HCT116 (cell line): ENCODE measurements around the gene CIRBP. TPM values are rescaled to one million over a fixed set of nuclear protein-coding genes. Genes with fewer than 3 reads are reported as not detected.

ENCODE experiments used
- ATAC-seq: fragments of 200-7000 bp; cut with Tn5 transposase; 2 replicates; pipeline ENCODE4 v1.9.1; 2020; ENCODE audit warnings: mild to moderate bottlenecking, moderate library complexity
- BruUV-seq: library from RNA; stranded (reverse); fragments of 400-500 nt; replicated peaks from 2 replicates; lab custom pipeline; 2021; lab: Mats Ljungman, UMichigan
- CTCF ChIA-PET: fragments of 300-600 bp; sonication (Branson Sonifier 250); formaldehyde crosslinking; loops from one replicate; lab custom pipeline; 2021; ENCODE audit warnings: antibody characterized with exemption; lab: Charles Lee
- POLR2A ChIA-PET: fragments of 300-600, 350-600 bp; sonication (Branson Sonifier 250); formaldehyde crosslinking; loops from one replicate; lab custom pipeline; 2021; ENCODE audit warnings: antibody characterized with exemption; lab: Charles Lee
- RAD21 ChIA-PET, 2 experiments: fragments of 300-600 bp; sonication (Branson Sonifier 250); formaldehyde crosslinking; loops; one replicate each; lab custom pipeline; 2023; ENCODE audit warnings: low total read pairs in 2 of 2; ENCODE audit not compliant: uncharacterized antibody in 2 of 2, unreplicated experiment in 2 of 2, low non-redundant PET in 1 of 2; lab: Charles Lee
- DNase-seq: peaks from one replicate; pipeline ENCODE4 v3.0.0-alpha.2; 2010; ENCODE audit warnings: low read depth, low spot score
- H2AFZ ChIP-seq: fragments of 200-600 bp; shearing (Covaris generic), sonication (generic); 2 replicates; pipeline ENCODE4 v1.6.1; 2017; ENCODE audit warnings: low read depth, mixed run types, mixed read lengths, antibody characterized with exemption, low read length; ENCODE audit not compliant: poor library complexity, severe bottlenecking
- H3K27ac ChIP-seq: 2 replicates; pipeline ENCODE4 v1.5.1; 2012; ENCODE audit warnings: low read depth, low read length
- H3K27me3 ChIP-seq: fragments of 200-600 bp; sonication (generic); 2 replicates; pipeline ENCODE4 v1.6.1; 2016; ENCODE audit warnings: mixed run types, low read length, mixed read lengths; ENCODE audit not compliant: insufficient read depth
- H3K36me3 ChIP-seq, 2 experiments: fragments of 200-500 bp in 1 of 2; fragments of 200-600 bp in 1 of 2; sonication (Bioruptor generic) in 1 of 2; sonication (generic) in 1 of 2; 2 replicates each; pipeline versions ENCODE4 v1.5.1 to v1.6.1; 2014 to 2016; ENCODE audit warnings: low read length in 2 of 2, inconsistent platforms in 1 of 2, mixed read lengths in 1 of 2, mixed run types in 1 of 2; ENCODE audit not compliant: insufficient read depth in 2 of 2, control insufficient read depth in 1 of 2
- H3K4me1 ChIP-seq, 2 experiments: fragments of 200-600 bp in 1 of 2; sonication (generic) in 1 of 2; 2 replicates each; pipeline versions ENCODE4 v1.5.1 to v1.6.1; 2012 to 2017; ENCODE audit warnings: low read length in 2 of 2, inconsistent platforms in 1 of 2, mild to moderate bottlenecking in 1 of 2, mixed read lengths in 1 of 2, mixed run types in 1 of 2, moderate library complexity in 1 of 2; ENCODE audit not compliant: insufficient read depth in 2 of 2, control insufficient read depth in 1 of 2
- H3K4me2 ChIP-seq: fragments of 200-600 bp; sonication (generic); 2 replicates; pipeline ENCODE4 v1.6.1; 2017; ENCODE audit warnings: mixed run types, low read length, mixed read lengths
- H3K4me3 ChIP-seq, 2 experiments: fragments of 200-600 bp in 1 of 2; sonication (generic) in 1 of 2; replicated peaks in 1 of 2; 2 replicates each; pipeline ENCODE4 v1.5.1; 2011 to 2016; ENCODE audit warnings: low read length in 2 of 2, control low read depth in 1 of 2, low read depth in 1 of 2, mild to moderate bottlenecking in 1 of 2, mixed read lengths in 1 of 2, mixed run types in 1 of 2
- H3K79me2 ChIP-seq: fragments of 200-600 bp; sonication (generic); 2 replicates; pipeline ENCODE4 v1.6.1; 2017; ENCODE audit warnings: mild to moderate bottlenecking, mixed run types, low read length, moderate library complexity, mixed read lengths; ENCODE audit not compliant: insufficient read depth
- H3K9ac ChIP-seq: fragments of 200-600 bp; sonication (generic); 2 replicates; pipeline ENCODE4 v1.6.1; 2016; ENCODE audit warnings: low read length, mixed read lengths
- H3K9me2 ChIP-seq: fragments of 200-600 bp; sonication (generic), shearing (Covaris generic); 2 replicates; pipeline ENCODE4 v1.6.1; 2017; ENCODE audit warnings: mixed run types, mild to moderate bottlenecking, moderate library complexity; ENCODE audit not compliant: insufficient read depth
- H3K9me3 ChIP-seq, 2 experiments: fragments of 200-500 bp in 1 of 2; fragments of 200-600 bp in 1 of 2; sonication (Bioruptor generic) in 1 of 2; sonication (generic) in 1 of 2; 2 replicates each; pipeline ENCODE4 v1.6.1; 2014 to 2017; ENCODE audit warnings: low read length in 2 of 2, mixed read lengths in 2 of 2, inconsistent platforms in 1 of 2, low read depth in 1 of 2, mild to moderate bottlenecking in 1 of 2, mixed run types in 1 of 2, moderate library complexity in 1 of 2; ENCODE audit not compliant: control insufficient read depth in 1 of 2, insufficient read depth in 1 of 2
- H4K20me1 ChIP-seq: fragments of 200-600 bp; sonication (generic), shearing (Covaris generic); 2 replicates; pipeline ENCODE4 v1.6.1; 2017; ENCODE audit warnings: mixed run types, mild to moderate bottlenecking, moderate library complexity; ENCODE audit not compliant: insufficient read depth
- ATF3 ChIP-seq: IDR thresholded peaks from 2 replicates; pipeline ENCODE4 v1.6.1; 2012
- CBX3 ChIP-seq: IDR thresholded peaks from 2 replicates; pipeline ENCODE4 v1.6.1; 2012; ENCODE audit warnings: low read depth
- CEBPB ChIP-seq: IDR thresholded peaks from 2 replicates; pipeline ENCODE4 v1.6.1; 2012; ENCODE audit warnings: low read depth
- EGR1 ChIP-seq: IDR thresholded peaks from 2 replicates; pipeline ENCODE4 v1.6.1; 2012; ENCODE audit warnings: low read depth
- ELF1 ChIP-seq: IDR thresholded peaks from 2 replicates; pipeline ENCODE4 v1.6.1; 2012; ENCODE audit warnings: low read depth, borderline replicate concordance
- EZH2 ChIP-seq: fragments of 200-600 bp; sonication (generic); IDR thresholded peaks from 2 replicates; pipeline ENCODE4 v1.6.1; 2017; ENCODE audit warnings: antibody characterized with exemption, mixed run types
- FOSL1 ChIP-seq: IDR thresholded peaks from 2 replicates; pipeline ENCODE4 v1.6.1; 2012; ENCODE audit warnings: low read depth
- RAD21 ChIP-seq: IDR thresholded peaks from 2 replicates; pipeline ENCODE4 v1.6.1; 2012; ENCODE audit warnings: low read depth, mild to moderate bottlenecking
- SIN3A ChIP-seq: IDR thresholded peaks from 2 replicates; pipeline ENCODE4 v1.6.1; 2012; ENCODE audit warnings: low read depth
- SP1 ChIP-seq: IDR thresholded peaks from 2 replicates; pipeline ENCODE4 v1.6.1; 2012; ENCODE audit warnings: low read depth
- SRF ChIP-seq: IDR thresholded peaks from 2 replicates; pipeline ENCODE4 v1.6.1; 2012; ENCODE audit warnings: low read depth
- TCF7L2 ChIP-seq: IDR thresholded peaks from 2 replicates; pipeline ENCODE4 v1.7.0; 2011; ENCODE audit warnings: borderline replicate concordance, inconsistent platforms; ENCODE audit not compliant: insufficient read depth, insufficient read length; ENCODE audit errors: extremely low read depth
- intact Hi-C: fragments of 100-400 bp; cut with micrococcal nuclease; formaldehyde crosslinking; loops from 2 replicates; pipeline ENCODE4 v1.10.0; 2022
- total RNA-seq: library from RNA; stranded (reverse); gene quantifications from one replicate; pipeline ENCODE4 v1.2.1, GENCODE V29; 2021; ENCODE audit not compliant: unreplicated experiment

Gene CIRBP
- total RNA-seq, 1 experiment from 2014 or later = 276 TPM

- TF ChIP-seq ATF3 = no peak
- no peak for TF ChIP-seq CEBPB
- no peak for TF ChIP-seq EZH2
- TF ChIP-seq CBX3 = no peak
- TF ChIP-seq SP1 = no peak
- TF ChIP-seq TCF7L2 = no peak
- no peak for TF ChIP-seq SRF
- no peak for TF ChIP-seq FOSL1
- TF ChIP-seq ELF1 = no peak
- no peak for TF ChIP-seq SIN3A
Observed at GRCh38 chr19:1290703-1291651, 21.8 kb downstream of the CIRBP start (continued).

- H2AFZ ChIP-seq = no peak overlapping the region
- peaks cover 12 to 23% of the 10 kb centered on the region in 2 experiments for H3K4me1 ChIP-seq
- ChIA-PET CTCF (no interaction called here), POLR2A (interaction anchor here (0.6 to 0.7 kb wide), 2 partner anchors 26 to 43 kb away, joined by 4 to 6 read pairs; no protein-coding TSS in a partner anchor), RAD21 (no interaction called here)
- H3K9ac ChIP-seq = no peak overlapping the region
- no peaks in the 10 kb centered on the region for H3K36me3 ChIP-seq
- BruUV-seq = no TSS peak
- H3K9me2 ChIP-seq = no peaks in the 10 kb centered on the region
- H4K20me1 ChIP-seq = no peaks in the 10 kb centered on the region
- intact Hi-C loops = no loop called here
- ATAC-seq (no peak), DNase-seq (no peak)
- no peaks in the 10 kb centered on the region for H3K9me3 ChIP-seq
- no peak for TF ChIP-seq RAD21
- no peak for TF ChIP-seq EZH2
- TF ChIP-seq CBX3 = no peak
- no peak for TF ChIP-seq EGR1
- no peak for TF ChIP-seq ATF3
- H3K79me2 ChIP-seq = no peaks in the 10 kb centered on the region
- no peak overlapping the region for H3K4me3 ChIP-seq
- peak overlapping the region; percentile 21; the same call in 1 of the 2 replicates for H3K4me2 ChIP-seq
- no peaks in the 10 kb centered on the region for H3K27me3 ChIP-seq
- H3K27ac ChIP-seq = no peak overlapping the region; the same call in 1 of the 2 replicates
Observed at GRCh38 chr19:1291761-1292418, 22.8 kb downstream of the CIRBP start.
